Activated CD4-positive, alpha-beta T cell treated with anti-CD3 and anti-CD28 coated beads, Interleukin-2, amount 50 U/mL, for 1 hour (primary cell): ENCODE results near the gene CMBL.
"Not testable (repeated sequence)": the region's sequence is repeated elsewhere in the genome, so short reads cannot be mapped to it uniquely, and the experiment has no call there.

ENCODE experiments used
- DNase-seq: peaks from one replicate; pipeline ENCODE4 v3.0.0-alpha.2; 2020

CMBL gene

DNA sequence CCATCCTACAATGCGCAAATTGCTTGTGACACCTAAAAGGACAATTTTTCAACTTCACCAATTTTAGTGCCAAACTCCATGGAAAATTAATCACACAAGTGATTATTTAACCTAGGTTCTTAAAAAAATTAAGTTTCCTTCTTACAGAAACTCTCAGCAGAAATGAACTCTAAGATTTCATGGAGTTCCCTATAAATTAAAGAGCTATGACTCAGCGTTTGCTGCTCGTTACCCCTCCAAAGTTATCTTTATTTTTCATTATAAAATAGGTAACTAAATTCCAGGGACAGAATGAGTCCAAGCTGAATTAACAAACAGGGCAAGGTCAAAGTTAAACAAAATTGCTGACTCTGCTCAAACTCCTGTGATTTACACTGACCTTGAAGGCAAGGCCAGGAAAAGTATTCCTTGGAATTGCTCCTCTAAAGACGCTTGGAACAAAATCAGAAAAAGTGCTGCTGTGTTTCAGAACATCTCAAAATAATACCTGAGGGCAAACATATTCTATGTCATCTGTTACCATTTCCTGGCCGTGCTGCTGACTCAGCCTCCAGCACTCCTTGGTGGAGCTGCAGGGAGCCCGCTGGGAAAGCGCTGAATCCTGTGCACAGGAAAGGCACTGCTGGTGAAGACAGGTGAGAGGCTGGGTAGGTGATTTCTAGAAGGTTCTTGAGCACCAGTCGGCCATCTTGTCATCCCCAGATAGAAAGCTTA is 2.5 kb upstream of the CMBL start:
- no peak for DNase-seq

DNA sequence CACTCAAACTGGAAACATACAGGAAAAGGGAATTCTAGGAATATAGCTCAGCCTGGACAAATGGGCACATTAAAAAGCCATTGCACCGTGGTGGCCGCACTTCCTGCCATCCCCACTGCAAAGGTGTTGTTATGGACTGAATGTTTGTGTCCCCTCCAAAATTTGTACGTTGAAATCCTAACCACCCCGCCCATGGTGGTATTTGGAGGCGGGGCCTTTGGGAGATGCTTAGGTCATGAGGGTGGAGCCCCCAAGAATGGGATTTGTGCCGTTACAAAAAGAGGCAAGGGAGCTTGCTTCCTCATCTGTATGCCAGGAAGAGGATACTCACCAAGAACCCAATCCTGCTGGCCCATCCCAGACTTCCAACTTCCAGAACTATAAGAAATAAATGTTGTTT is 1.1 kb upstream of the CMBL start:
- DNase-seq = no peak

DNA sequence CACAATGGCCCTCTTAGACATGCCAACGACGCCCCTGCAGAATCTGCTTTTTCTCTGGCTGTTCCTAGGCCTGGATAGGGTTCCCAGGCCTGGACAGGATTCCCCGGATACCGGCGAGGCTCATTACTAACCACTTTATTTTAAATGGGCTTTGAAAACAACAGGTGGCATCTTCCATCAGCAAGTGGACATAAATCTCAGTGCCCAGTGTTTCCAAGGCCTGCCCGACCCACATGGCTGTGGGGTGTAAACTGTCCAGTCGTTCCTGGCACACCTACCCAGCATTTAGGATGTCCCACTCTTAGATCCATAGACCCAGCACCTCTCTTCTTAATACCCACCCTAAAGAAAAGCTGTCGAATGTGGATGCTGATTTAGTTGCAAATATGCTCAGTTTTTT is 896 bp downstream of the CMBL start:
- no peak for DNase-seq

DNA sequence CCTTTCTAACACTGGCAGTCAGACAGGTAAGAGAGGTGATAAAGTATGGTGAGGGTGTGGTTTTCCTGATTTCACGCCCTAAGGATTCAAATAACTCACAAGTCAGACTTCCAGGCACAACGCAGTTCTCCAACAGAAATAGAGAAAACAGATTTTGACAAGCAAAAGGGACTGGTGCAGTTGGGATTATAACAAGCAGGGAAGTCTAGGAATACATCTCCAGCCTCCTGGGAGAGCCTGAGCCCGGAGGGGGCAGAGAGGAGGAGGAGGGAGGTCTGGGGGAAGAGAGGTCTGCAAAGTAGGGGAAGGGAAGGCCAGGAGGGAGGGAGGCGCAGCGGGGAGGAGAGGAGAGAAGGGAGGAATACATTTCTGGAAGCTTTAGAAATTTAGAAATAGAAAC is 1.6 kb downstream of the CMBL start:
- DNase-seq = no peak

DNA sequence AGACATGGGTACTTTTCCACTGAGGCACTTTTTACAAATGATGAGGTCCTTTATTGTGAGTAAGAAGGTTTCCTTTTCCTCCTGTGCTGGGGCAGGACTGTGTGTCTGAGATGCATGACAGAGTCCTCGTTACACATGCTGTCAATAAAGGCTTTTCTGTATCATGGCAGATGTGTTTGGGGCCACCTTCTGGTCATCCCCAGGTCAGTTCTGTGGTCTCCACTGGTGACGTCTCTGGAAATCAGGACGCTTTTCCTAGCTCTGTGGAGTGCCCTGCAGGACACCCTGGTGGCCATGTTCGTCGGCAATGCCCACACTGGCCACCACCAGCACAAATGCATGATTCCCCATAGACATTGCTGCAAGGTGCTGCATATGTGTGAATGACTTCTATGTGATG is 2.8 kb downstream of the CMBL start:
- no peak for DNase-seq

DNA sequence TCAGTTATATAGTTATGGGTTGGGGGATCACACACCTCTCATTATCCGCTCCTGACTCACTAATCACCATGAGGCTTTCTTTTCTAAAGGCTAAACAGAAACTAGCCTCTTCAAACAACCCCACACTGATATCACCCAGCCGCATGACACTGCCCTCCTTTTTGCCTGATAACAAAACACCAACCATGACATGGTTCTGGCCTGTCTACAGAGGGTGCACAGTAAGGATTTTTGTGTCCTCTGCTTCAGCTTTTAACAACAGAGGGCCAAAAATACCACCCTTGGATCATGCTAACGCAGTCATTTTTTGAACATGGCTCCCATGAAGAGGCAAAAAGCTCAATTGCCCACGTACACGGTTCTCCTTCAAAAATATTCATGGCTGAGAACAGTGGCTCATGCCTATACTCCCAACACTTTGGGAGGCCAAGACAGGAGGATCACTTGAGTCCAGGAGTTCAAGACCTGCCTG is 4.0 kb downstream of the CMBL start:
- DNase-seq = no peak

DNA sequence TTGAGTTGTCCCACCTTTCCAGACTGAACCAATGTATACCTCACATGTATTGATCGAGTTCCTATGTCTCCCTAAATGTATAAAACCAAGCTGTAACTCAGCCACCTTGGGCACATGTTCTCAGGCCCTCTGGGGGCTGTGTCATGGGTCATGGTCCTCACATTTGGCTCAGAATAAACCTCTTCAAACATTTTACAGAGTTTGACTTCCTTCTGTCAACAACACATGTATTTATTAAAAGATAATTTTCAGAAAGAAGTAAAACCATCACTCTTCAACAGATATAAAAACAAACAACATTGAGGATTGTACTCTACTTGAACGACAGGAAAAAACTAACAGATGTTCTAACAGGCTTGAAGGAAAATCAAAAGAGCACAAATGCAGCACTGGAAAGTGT is 4.5 kb downstream of the CMBL start:
- DNase-seq = no peak

DNA sequence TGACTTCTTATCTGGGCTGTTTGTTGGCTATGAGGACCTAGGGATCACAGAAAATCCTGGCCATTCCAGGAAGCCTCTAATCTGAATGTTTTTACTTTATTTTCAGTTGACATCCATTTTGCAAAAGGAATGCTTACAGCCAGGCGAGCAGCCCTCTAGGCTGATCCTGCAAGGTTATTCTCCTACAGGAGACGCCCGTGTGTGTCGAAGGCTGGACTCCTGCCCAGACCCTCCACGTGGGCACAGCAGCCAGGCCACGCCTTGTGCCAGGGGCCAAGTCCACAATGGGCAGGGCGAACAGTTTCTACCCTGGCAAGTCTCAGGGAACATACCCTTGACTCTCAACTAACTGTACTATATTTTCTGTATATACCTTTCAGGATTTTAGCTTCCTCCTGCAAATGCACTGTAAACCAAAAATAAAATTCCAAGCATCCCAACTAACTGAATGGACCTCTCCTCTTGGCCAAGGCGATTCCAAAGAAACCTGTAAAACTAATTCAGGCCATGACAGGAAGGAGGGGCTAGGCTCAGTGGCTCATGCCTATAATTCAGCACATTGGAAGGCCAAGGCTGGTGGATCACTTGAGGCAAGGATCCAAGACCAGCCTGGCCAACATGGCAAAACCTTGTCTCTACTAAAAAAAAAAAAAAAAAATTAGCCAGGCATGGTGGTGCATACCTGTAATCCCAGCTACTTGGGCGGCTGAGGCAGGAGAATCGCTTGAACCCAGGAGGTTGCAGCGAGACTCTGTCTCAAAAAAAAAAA is 5.7 kb downstream of the CMBL start:
- DNase-seq = no peak

DNA sequence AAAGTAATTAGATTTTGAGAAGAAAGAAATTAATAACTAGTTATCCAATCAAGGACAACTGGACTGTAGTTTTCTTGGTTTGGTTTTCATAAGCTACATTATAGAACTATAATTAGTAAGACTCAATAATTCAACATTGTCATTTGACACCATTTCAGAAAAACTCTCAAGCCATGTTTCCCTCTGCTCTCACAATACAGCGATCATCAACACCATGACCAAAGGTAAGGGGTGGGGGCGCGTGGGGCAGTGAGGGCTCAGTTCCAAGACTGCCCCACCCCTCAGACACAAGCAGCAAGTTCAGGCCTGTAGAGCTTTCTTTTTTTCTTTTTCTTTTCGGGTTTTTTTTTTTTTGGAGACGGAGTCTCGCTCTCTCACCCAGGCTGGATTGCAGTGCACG is 6.4 kb downstream of the CMBL start:
- DNase-seq = no peak

DNA sequence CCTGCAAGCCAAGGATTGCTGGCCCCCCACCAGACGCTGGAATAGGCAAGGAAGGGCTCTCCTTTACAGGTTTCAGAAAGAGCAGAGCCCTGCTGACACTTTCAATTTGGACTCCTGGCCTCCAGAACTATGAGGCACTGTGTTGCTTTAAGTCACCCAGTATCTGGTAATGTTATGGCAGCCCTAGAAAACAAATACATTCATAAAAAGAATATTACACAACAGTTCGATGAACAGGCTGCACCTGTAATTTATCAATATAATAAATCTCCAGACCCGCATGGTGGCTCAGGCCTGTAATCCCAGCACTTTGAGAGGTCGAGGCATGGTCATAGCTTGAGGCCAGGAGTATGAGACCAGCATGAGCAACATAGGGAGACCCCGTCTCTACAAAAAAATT is 7.5 kb downstream of the CMBL start:
- no peak for DNase-seq

DNA sequence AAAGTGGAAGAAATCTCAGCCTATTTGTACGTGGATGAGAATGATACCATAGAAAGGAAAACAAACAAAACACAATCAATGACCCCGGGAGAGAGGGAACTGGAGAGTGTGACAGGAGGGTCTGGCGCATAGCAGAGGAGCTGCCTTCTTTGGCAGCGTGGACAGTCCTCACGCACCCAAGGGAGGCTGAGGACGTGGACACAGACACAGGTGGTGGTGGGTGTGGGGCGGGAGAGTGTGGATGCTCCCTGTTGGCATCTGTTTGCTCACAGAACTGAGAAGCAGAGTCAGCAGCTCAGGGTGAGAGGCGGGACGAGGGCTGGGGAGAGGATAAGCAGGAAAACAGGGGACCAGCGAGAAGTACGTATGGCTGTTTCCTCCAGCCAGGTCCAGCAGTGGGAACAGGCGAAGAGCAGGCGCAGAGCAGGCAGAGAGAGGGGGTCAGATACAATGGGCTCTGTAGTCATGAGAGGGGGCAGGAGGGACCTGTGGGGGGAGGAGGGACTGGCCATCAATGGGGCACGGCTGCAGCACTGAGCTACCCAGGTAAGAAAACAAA is 10.0 kb downstream of the CMBL start:
- no peak for DNase-seq

DNA sequence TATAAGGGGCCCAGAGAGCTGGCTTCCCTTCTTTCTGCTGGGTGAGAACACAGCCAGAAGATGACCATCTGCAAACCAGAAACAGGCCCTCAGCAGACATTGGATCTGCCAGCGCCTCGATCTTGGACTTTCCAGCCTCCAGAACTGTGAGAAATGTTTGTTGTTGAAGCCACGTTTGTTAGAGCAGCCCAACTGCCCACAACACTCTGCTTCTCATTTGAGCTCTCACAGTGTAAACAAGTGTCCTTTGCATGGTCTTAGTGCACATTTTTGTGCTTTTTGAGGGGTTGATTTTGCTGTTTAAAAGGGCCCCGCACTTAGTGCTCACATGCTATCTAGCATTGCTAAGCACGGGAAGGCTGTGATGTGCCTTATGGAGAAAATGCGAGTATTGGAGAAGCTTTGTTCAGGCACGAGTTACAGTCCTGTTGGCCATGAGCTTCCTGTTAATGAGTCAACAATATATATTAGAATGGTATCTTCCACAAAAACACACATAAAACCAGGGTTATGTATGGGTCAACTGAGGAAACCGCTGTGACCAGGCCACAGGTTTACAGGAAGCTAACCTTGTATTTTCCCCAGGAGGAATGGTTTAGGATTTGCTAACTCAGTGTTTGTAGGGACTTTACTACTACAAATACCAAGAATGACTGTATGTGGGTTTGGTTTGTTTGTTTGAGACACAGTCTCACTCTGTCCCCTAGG is 11.9 kb downstream of the CMBL start:
- DNase-seq = no peak

DNA sequence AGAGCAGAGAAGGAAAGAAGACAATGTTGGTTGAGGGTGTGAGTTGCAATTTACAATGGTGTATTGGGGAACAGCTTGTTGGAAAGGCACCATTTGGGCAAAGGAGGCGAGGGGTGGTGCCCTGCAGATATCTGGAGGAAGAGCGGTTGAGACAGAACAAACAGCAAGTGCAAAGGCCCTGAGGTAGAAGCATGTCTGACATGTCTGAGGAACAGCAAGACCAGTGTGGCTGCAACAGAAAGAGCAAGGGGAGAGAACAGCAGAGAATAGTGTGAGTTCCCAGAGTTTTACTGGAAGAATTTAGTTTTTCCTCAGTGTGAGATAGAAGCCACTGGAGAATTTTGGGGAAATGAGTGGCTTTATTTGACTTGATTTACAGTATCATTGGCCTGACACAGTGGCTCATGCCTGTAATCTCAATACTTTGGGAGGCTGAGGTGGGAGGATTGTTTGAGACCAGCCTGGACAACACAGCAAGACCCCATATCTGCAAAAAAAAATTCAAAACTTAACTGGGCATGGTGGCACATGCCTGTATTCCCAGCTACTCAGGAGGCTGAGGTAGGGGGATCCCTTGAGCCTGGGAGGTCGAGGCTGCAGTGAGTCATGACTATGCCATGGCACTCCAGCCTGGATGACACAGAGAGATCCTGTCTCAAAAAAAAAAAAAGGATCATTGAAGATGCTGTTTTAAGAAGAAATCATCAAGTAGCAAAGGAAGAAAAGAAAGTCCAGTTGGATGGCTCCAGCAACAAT is 13.6 kb downstream of the CMBL start:
- DNase-seq = no peak

DNA sequence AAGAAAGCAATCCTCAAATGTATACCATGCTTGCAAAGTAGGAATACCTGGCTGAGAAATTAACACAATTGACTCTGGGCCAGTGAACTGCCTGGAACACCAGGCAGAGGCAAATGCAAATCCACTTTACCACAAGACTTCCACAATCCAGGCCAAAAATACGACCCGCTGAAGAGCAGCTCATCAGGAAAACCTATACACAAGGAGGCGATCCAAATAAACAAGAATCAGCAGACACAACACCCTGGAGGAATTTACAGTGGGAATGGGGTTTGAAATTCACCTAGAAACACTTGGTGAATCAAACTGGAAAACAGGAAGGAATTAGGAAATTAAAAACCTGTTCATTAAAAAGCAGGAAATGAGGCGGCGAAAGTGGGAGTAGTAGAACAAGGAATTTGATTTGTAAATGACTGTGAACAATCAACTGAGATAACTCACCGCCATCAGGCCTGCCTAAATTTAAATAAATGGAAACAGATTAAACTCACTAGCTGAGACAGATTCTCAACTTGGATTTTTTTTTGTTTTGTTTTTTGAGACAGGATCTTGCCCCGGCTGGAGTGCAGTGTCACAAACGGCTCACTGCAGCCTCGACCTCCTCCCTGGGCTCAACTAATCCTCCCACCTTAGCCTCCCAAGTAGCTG is 15.9 kb downstream of the CMBL start:
- no peak for DNase-seq

DNA sequence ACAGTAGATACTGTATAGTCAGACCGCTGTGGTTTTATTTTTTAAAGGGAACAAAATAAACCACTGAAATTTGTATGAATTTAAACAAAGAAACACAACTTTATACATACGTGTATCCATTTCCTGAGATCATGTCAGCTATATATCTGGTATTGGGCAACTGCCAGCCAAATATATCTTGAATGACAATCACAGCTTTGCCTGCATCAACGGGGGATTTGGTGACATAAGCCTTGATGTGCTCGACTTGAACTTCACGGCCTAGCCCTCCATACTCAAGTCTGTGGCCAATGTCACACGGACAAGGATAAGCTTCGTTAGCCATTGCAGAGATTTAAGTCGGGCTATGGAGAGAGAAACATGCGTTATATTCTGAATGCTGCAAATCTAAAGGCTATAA is 17.3 kb downstream of the CMBL start:
- no peak for DNase-seq

DNA sequence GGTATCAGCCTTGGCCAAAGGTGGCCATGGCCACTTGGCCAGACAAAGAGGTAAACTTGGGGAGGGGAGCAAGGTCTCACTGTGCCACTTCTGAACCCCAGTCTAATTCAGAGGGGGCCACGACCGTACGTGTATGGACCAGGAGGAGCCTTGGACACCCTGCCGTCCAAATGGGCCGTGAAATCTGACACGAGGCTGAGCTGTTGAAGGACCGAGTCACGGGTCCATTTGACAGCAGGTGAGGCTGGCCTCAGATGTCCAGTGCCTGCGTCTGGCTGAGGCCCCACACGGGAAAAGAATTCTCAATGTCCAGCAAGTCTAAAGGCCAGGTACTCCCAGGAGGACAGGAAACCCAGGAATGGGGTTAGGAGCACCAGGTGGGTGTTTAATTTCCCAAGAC is 17.7 kb downstream of the CMBL start:
- no peak for DNase-seq

DNA sequence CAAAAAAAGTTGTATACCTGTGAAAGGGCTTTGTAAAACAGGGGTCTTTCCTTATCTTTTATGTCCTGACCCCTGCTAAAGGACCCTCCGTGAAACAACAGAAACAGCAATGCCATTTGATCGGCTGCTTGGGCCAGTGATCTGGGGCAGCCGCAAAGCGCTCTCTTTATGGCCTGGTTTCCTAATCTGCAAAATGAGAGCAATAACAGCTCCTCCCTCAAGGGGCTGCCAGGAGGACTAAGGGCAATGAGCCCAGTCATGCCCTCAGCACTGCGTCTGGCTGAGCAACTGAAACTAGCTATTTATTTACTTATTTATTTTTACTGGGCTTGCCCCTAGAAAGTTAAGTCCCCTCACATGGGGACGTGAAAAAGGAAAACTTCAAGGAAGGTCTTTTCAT is 18.3 kb downstream of the CMBL start:
- DNase-seq = no peak

DNA sequence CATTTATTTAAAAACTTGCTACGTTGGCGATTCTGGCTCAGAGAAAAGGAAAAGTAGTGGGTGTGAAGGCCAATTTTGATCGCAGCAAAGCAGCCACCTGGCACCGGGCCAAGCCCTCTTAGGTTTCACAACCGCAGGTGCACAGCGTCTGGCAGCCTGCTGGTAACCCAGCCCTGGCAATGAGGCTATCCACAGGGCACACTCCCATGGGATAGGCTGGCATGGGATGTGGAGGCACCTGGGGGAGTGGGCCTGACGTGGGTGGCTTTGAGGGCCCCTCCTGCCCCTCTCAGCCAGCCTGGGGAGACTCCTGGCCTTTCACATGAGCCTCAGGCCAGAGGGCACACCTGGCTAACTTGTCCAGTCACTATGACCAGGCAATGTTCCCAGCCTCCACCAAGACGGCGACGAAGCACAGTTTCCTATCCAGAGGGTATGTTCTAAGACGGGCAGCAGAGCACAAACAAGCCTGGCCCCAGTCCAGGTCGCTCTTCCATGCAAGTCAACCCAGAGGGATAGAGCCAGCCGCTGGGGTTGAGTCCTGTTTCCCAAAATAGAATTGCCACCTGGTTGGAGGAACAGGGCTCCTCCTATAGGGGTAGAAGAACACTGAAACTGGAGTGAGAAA is 19.0 kb downstream of the CMBL start:
- DNase-seq = peak; percentile 35

DNA sequence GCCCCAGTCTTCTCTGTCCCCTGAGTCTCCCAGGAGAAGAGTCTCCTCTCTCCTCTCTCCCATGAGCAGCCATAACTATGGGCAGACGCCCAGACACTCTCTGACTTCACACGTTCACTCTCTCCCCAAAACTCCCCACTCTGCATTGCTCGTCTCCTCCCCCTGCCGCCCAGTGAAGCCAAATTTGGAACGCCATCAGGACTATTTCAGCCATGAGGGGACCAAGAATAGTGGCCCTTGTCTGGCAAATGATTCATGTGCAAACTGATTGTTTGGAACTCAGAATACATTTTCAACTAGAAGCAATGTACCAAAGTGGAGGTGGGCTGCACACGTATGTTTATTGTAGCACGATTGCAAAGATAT is 20.9 kb downstream of the CMBL start:
- DNase-seq = no peak

DNA sequence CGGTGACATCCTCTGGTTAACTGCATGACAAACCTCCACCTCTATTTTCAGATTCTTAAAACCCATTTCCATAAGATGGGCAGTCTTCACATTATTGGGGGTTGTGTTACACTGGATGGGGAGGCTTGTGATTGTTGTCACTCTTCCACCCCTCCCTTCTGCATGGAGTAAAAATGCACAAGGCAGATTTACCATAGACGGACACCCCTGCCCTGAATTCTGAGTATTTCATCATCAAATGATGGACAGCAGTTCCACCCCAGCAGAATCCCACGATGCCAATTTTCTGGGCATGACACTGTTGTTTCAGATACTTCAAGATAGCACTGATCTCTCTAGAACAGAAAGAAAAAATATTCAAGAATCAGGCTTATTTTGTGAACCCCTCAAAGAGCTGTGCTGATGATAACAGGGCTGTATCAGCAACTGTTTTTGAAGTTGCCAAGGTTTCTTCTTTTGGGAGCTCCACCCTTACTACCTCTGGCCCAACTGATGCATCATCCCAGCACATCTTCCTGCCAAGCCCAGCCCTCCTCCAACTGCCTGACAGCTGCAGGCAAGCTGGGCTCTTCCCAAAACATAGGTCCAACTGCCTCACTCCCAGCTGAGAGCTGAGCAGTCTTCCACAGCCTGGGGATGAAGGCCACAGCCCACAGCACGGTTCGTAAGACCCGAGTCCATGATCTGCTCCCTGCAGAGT is 21.4 kb downstream of the CMBL start:
- no peak for DNase-seq

DNA sequence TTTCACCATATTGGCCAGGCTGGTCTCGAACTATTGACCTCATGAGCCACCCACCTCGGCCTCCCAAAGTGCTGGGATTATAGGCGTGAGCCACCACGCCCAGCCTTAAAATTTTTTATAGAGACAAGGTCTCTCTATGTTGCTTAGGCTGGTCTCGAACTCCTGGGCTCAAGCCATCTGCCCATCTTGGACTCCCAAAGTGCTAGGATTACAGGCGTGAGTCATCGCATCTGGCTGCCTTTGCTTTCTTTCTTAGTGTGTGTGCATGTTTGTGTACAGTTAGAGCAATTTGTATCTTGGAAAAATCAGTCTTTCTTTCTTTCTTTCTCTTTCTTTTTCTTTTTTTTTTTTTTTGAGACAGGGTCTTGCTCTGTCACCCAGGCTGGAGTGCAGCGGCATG is 22.3 kb downstream of the CMBL start:
- not testable (repeated sequence) for DNase-seq
